A549 (cell line): ENCODE measurements around the gene ADRA2A. TPM values are rescaled to one million over a fixed set of nuclear protein-coding genes. Genes with fewer than 3 reads are reported as not detected.

Experiments used
- ATAC-seq, 2 experiments: fragments of 200-7000 bp in 1 of 2; fragments of >200 bp in 1 of 2; cut with Nextera tagmentation in 1 of 2; cut with Tn5 transposase in 1 of 2; 3 replicates each; pipeline versions ENCODE4 v1.8.0 to v1.9.1; 2018 to 2020; ENCODE audit warnings: mild to moderate bottlenecking in 1 of 2, moderate library complexity in 1 of 2
- CTCF ChIA-PET: fragments of 300-600 bp; sonication (Branson Sonifier 250); formaldehyde crosslinking; extraction: SDS; loops from one replicate; lab custom pipeline; 2021; ENCODE audit warnings: antibody characterized with exemption, inconsistent platforms; lab: Yijun Ruan, JAX
- POLR2A ChIA-PET: fragments of 350-600 bp; formaldehyde crosslinking; extraction: SDS; loops from one replicate; lab custom pipeline; 2021; ENCODE audit warnings: antibody characterized with exemption, inconsistent platforms; lab: Yijun Ruan, JAX
- DNase-seq, 2 experiments: peaks; one replicate each; pipeline versions ENCODE4 v3.0.0 to v3.0.0-alpha.2; 2011 to 2016; ENCODE audit warnings: low read depth in 1 of 2, low spot score in 1 of 2
- FAIRE-seq: peaks from 2 replicates; lab custom pipeline; 2011; peaks lifted over from hg19 to GRCh38; lab: Jason Lieb, UNC
- H3K27ac ChIP-seq, 2 experiments: fragments of >200 bp; sonication (Bioruptor Twin); formaldehyde crosslinking; 3 replicates each; pipeline ENCODE4 v1.5.1; 2016 to 2017
- H3K4me1 ChIP-seq: fragments of >200 bp; sonication (Bioruptor Twin); formaldehyde crosslinking; 3 replicates; pipeline ENCODE4 v1.6.1; 2016
- H3K4me2 ChIP-seq: fragments of >200 bp; sonication (Bioruptor Twin); formaldehyde crosslinking; 3 replicates; pipeline ENCODE4 v1.6.1; 2016
- H3K4me3 ChIP-seq: fragments of >200 bp; sonication (Bioruptor Twin); formaldehyde crosslinking; 3 replicates; pipeline ENCODE4 v1.5.1; 2016
- H3K9me3 ChIP-seq: fragments of >200 bp; sonication (Bioruptor Twin); formaldehyde crosslinking; 3 replicates; pipeline ENCODE4 v1.6.1; 2016
- CBX2 ChIP-seq: fragments of 200-600 bp; sonication (generic); IDR thresholded peaks from 2 replicates; pipeline ENCODE4 v1.6.1; 2016; ENCODE audit warnings: low read depth, mild to moderate bottlenecking, borderline replicate concordance
- CEBPB ChIP-seq, 2 experiments: fragments of >200 bp in 1 of 2; sonication (Bioruptor Twin) in 1 of 2; formaldehyde crosslinking in 1 of 2; IDR thresholded peaks; 2 replicates each; pipeline ENCODE4 v1.6.1; 2012 to 2016
- CHD4 ChIP-seq: fragments of 200-600 bp; sonication (generic); IDR thresholded peaks from 2 replicates; pipeline ENCODE4 v1.6.1; 2016; ENCODE audit warnings: antibody characterized with exemption, mild to moderate bottlenecking, borderline replicate concordance
- ESRRA ChIP-seq: fragments of 150-350 bp; IDR thresholded peaks from 2 replicates; pipeline ENCODE4 v1.6.1; 2014; ENCODE audit warnings: mild to moderate bottlenecking, low read length, borderline replicate concordance
- FOSB ChIP-seq: fragments of 250-450 bp; sonication (Bioruptor Pico); IDR thresholded peaks from 2 replicates; pipeline ENCODE4 v1.5.0; 2020; ENCODE audit warnings: mild to moderate bottlenecking, moderate library complexity
- GATA3 ChIP-seq: IDR thresholded peaks from 2 replicates; pipeline ENCODE4 v1.6.1; 2012; ENCODE audit warnings: borderline replicate concordance
- HDAC2 ChIP-seq: fragments of 200-600 bp; sonication (generic); IDR thresholded peaks from 2 replicates; pipeline ENCODE4 v1.6.1; 2016
- HEYL ChIP-seq: fragments of 250-450 bp; sonication (Bioruptor Pico); IDR thresholded peaks from 2 replicates; pipeline ENCODE4 v1.8.0; 2021; ENCODE audit warnings: mild to moderate bottlenecking, moderate library complexity
- HOXA7 ChIP-seq: fragments of 250-450 bp; sonication (Bioruptor Pico); IDR thresholded peaks from 2 replicates; pipeline ENCODE4 v1.5.0; 2020; ENCODE audit warnings: mild to moderate bottlenecking, moderate library complexity
- HOXB5 ChIP-seq: fragments of 250-450 bp; sonication (Bioruptor Pico); IDR thresholded peaks from 2 replicates; pipeline ENCODE4 v1.5.0; 2020; ENCODE audit warnings: mild to moderate bottlenecking, moderate library complexity
- KDM1A ChIP-seq: fragments of 200-600 bp; sonication (generic); IDR thresholded peaks from 2 replicates; pipeline ENCODE4 v1.6.1; 2016; ENCODE audit warnings: low read depth, mild to moderate bottlenecking
- MAFK ChIP-seq: fragments of 450-650 bp; IDR thresholded peaks from 2 replicates; pipeline ENCODE4 v1.6.1; 2014; ENCODE audit not compliant: partially characterized antibody
- MYC ChIP-seq: IDR thresholded peaks from 2 replicates; pipeline ENCODE4 v1.6.1; 2012; ENCODE audit warnings: mild to moderate bottlenecking, inconsistent platforms, low read length, improper control_type of control experiment, borderline replicate concordance
- NR3C1 ChIP-seq: fragments of >200 bp; sonication (Bioruptor Twin); formaldehyde crosslinking; IDR thresholded peaks from 3 replicates; pipeline ENCODE4 v1.6.1; 2017
- PHF8 ChIP-seq: fragments of 200-600 bp; sonication (generic); IDR thresholded peaks from 2 replicates; pipeline ENCODE4 v1.6.1; 2016; ENCODE audit warnings: low read depth, mild to moderate bottlenecking, antibody characterized with exemption, moderate library complexity, borderline replicate concordance
- POLR2A ChIP-seq: IDR thresholded peaks from 2 replicates; pipeline ENCODE4 v1.6.1; 2012; ENCODE audit warnings: mild to moderate bottlenecking, low read length
- RARB ChIP-seq: fragments of 250-450 bp; sonication (Bioruptor Pico); IDR thresholded peaks from 2 replicates; pipeline ENCODE4 v1.8.0; 2021; ENCODE audit warnings: mild to moderate bottlenecking, moderate library complexity
- RNF2 ChIP-seq: fragments of 200-600 bp; sonication (generic); IDR thresholded peaks from 2 replicates; pipeline ENCODE4 v1.6.1; 2016; ENCODE audit warnings: low read depth, mild to moderate bottlenecking, antibody characterized with exemption, moderate library complexity, borderline replicate concordance
- SMC3 ChIP-seq: fragments of >200 bp; sonication (Bioruptor Twin); formaldehyde crosslinking; IDR thresholded peaks from 3 replicates; pipeline ENCODE4 v1.6.1; 2018; ENCODE audit warnings: inconsistent platforms
- TFCP2L1 ChIP-seq: fragments of 250-450 bp; sonication (Bioruptor Pico); IDR thresholded peaks from 2 replicates; pipeline ENCODE4 v1.5.0; 2021; ENCODE audit warnings: mild to moderate bottlenecking
- TP53 ChIP-seq: fragments of 250-450 bp; sonication (Bioruptor Pico); IDR thresholded peaks from 2 replicates; pipeline ENCODE4 v1.5.0; 2021; ENCODE audit warnings: mild to moderate bottlenecking, moderate library complexity
- ZSCAN20 ChIP-seq: fragments of 250-450 bp; sonication (Bioruptor Pico); IDR thresholded peaks from 2 replicates; pipeline ENCODE4 v1.8.0; 2022; ENCODE audit warnings: mild to moderate bottlenecking, moderate library complexity
- WGBS: methylation state at CpG from one replicate; pipeline ENCODE4 v1.1.6; 2017; ENCODE audit errors: missing lambda C conversion rate; 5-methylcytosine and 5-hydroxymethylcytosine counted together
- polyA plus RNA-seq, 4 experiments: library from polyadenylated mRNA; depleted of rRNA in 3 of 4; stranded (reverse); fragments of >200 nt; fragmentation: RNase III in 1 of 4; extraction: RNeasy Plus Mini Kit Qiagen cat#74134 plus additional on column Dnase treatment in 1 of 4; gene quantifications; 2 replicates in 3 of 4; 3 replicates in 1 of 4; pipeline ENCODE4 v1.2.3, GENCODE V29; 2011 to 2017
- TF ChIP-seq, protein P1 (sequence below): fragments of 250-450 bp; sonication (Bioruptor Pico); IDR thresholded peaks from 2 replicates; pipeline ENCODE4 v1.5.0; 2020; ENCODE audit warnings: low read depth, mild to moderate bottlenecking, moderate library complexity
- TF ChIP-seq, protein P2 (sequence below): fragments of 250-450 bp; sonication (Bioruptor Pico); IDR thresholded peaks from 2 replicates; pipeline ENCODE4 v1.5.0; 2021; ENCODE audit warnings: mild to moderate bottlenecking, moderate library complexity, borderline replicate concordance
- TF ChIP-seq, protein P3 (sequence below): fragments of >200 bp; sonication (Bioruptor Twin); formaldehyde crosslinking; IDR thresholded peaks from 2 replicates; pipeline ENCODE4 v1.6.1; 2016

The ADRA2A gene
- polyA plus RNA-seq, 2 of the 4 experiments (the other 2 are of a cell fraction) = not detected

DNA sequence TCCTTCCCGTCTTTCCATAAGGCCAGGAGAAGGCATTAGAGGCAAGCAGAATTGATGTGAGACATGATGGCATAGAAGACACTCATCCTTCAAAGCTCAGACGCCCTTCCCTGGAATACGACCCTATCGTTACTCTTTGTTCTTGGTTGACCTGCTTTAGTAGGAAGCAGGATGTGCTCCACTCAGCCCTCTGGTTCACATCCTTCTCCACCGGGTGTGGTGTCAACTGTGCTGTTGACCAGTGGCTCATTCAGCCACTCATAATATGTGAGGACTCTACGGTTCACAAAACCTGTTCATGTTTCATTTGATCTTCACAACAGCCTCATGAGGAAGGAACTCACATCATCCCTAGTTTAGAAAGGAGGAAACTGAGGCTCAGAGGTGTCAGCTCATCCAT is 47.1 kb downstream of the ADRA2A start:
- no peak overlapping the region for H3K4me2 ChIP-seq
- H3K4me3 ChIP-seq = no peak overlapping the region
- FAIRE-seq (no peak), ATAC-seq (no peak), DNase-seq (no peak)
- no peak overlapping the region for H3K27ac ChIP-seq
- no peaks in the 10 kb centered on the region for H3K9me3 ChIP-seq
- 38% methylated on average over 6 of the region's 6 CpGs for WGBS
- TF ChIP-seq RARB (CRISPR knock-in tag) (no peak), TP53 (CRISPR knock-in tag) (no peak), CEBPB (IDR thresholded peaks at IDR 0.05) (no peak), HOXA7 (CRISPR knock-in tag) (no peak), RNF2 (no peak), HDAC2 (no peak), FOSB (CRISPR knock-in tag) (no peak), MYC (no peak)
- TF ChIP-seq, protein P1, sequence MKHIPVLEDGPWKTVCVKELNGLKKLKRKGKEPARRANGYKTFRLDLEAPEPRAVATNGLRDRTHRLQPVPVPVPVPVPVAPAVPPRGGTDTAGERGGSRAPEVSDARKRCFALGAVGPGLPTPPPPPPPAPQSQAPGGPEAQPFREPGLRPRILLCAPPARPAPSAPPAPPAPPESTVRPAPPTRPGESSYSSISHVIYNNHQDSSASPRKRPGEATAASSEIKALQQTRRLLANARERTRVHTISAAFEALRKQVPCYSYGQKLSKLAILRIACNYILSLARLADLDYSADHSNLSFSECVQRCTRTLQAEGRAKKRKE (CRISPR knock-in tag) = no peak
- CTCF ChIA-PET = no interaction called here
- H3K4me1 ChIP-seq = peaks cover 1% of the 10 kb centered on the region; the same call in 2 of the 3 replicates
- POLR2A ChIA-PET = no interaction called here

DNA sequence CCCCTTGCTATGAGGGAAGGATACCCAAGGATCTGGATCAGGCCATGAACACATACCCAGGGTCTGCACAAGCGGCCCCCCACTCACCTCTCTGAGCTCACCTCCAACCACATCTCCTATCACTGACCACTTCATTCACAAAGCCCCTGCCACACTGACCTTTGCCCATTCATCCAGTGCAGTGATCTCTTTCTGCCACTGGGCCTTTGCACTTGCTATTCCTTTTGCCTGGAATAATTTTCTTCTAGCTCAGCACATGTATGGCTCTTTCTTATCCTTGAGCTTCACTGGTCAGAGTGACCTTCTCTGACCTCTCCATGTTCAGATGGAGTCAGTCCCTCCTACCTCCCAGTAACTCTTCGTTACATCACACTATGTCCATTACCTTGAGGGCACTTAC is 48.3 kb downstream of the ADRA2A start:
- DNase-seq (no peak), ATAC-seq (no peak), FAIRE-seq (no peak)
- Histone ChIP-seq H3K27ac (no peak overlapping the region), H3K9me3 (no peaks in the 10 kb centered on the region), H3K4me1 (peaks cover 5% of the 10 kb centered on the region; the same call in 2 of the 3 replicates), H3K4me3 (no peak overlapping the region), H3K4me2 (no peak overlapping the region)
- 26% methylated on average over 2 of the region's 2 CpGs for WGBS
- ChIA-PET CTCF (no interaction called here), POLR2A (no interaction called here)
- TF ChIP-seq ESRRA = no peak
- no peak for TF ChIP-seq KDM1A
- no peak for TF ChIP-seq RNF2
- TF ChIP-seq MAFK = no peak
- no peak for TF ChIP-seq NR3C1
- no peak for TF ChIP-seq TFCP2L1 (CRISPR knock-in tag)
- TF ChIP-seq CEBPB (IDR thresholded peaks at IDR 0.05) = no peak
- no peak for TF ChIP-seq HOXB5 (CRISPR knock-in tag)
- no peak for TF ChIP-seq CBX2
- no peak for TF ChIP-seq HEYL
- TF ChIP-seq, protein P2, sequence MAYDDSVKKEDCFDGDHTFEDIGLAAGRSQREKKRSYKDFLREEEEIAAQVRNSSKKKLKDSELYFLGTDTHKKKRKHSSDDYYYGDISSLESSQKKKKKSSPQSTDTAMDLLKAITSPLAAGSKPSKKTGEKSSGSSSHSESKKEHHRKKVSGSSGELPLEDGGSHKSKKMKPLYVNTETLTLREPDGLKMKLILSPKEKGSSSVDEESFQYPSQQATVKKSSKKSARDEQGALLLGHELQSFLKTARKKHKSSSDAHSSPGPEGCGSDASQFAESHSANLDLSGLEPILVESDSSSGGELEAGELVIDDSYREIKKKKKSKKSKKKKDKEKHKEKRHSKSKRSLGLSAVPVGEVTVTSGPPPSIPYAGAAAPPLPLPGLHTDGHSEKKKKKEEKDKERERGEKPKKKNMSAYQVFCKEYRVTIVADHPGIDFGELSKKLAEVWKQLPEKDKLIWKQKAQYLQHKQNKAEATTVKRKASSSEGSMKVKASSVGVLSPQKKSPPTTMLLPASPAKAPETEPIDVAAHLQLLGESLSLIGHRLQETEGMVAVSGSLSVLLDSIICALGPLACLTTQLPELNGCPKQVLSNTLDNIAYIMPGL (CRISPR knock-in tag) = no peak
- no peak for TF ChIP-seq PHF8
- no peak for TF ChIP-seq CHD4
- TF ChIP-seq, protein P1 (CRISPR knock-in tag) = no peak
- TF ChIP-seq POLR2A = no peak
- TF ChIP-seq GATA3 = no peak
- no peak for TF ChIP-seq ZSCAN20
- TF ChIP-seq SMC3 = no peak

DNA sequence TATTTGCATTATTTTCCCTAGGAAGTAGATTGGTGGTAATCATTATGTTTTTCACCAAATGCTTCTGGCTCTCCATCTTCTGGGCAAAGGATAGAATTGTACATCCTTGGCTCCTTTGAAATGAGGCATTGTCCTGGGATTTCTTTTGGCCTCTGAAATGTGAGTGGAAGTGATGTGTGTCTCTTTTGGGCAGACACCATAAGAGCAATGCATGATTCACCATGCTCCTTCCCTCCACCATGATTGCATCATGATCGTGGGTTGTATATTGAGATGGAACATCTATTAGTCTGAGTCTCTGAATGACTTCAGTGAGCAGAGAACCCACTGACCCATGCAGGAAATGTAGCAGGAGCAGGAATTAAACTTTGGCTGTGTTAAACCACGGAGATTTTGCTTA is 49.2 kb downstream of the ADRA2A start:
- DNase-seq (no peak), FAIRE-seq (no peak), ATAC-seq (no peak)
- Histone ChIP-seq H3K4me1 (peaks cover 5% of the 10 kb centered on the region; the same call in 2 of the 3 replicates), H3K4me2 (no peak overlapping the region), H3K9me3 (no peaks in the 10 kb centered on the region), H3K4me3 (no peak overlapping the region), H3K27ac (no peak overlapping the region)
- WGBS = 0% methylated on average over 2 of the region's 2 CpGs
- ChIA-PET POLR2A (no interaction called here), CTCF (no interaction called here)
- TF ChIP-seq, protein P3, sequence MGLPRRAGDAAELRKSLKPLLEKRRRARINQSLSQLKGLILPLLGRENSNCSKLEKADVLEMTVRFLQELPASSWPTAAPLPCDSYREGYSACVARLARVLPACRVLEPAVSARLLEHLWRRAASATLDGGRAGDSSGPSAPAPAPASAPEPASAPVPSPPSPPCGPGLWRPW = no peak
- no peak for TF ChIP-seq HOXA7 (CRISPR knock-in tag)
- TF ChIP-seq CBX2 = no peak
